Mesodermal cell (in vitro differentiated cells): ENCODE results near the gene POU2F1.

Experiments
- H3K27ac ChIP-seq: 2 replicates; pipeline ENCODE4 v1.7.0; 2013; ENCODE audit warnings: mild to moderate bottlenecking, low read depth, low read length, moderate library complexity; ENCODE audit not compliant: severe bottlenecking
- H3K36me3 ChIP-seq: 2 replicates; pipeline ENCODE4 v1.7.1; 2013; ENCODE audit warnings: mild to moderate bottlenecking, low read length, moderate library complexity; ENCODE audit not compliant: control insufficient read depth, insufficient read depth
- H3K4me1 ChIP-seq: one replicate; pipeline ENCODE4 v1.7.1; 2013; ENCODE audit warnings: mild to moderate bottlenecking, low read length; ENCODE audit not compliant: insufficient read depth, control insufficient read depth, poor library complexity, severe bottlenecking
- H3K4me3 ChIP-seq: 2 replicates; pipeline ENCODE4 v1.7.0; 2013; ENCODE audit warnings: low read length, control low read depth, mild to moderate bottlenecking; ENCODE audit not compliant: insufficient read depth, poor library complexity, severe bottlenecking; ENCODE audit errors: extremely low read depth
- H3K9me3 ChIP-seq: 2 replicates; pipeline ENCODE4 v1.7.1; 2013; ENCODE audit warnings: mild to moderate bottlenecking, low read length, moderate library complexity; ENCODE audit not compliant: control insufficient read depth
- WGBS, 2 experiments: methylation state at CpG; one replicate each; pipeline ENCODE4 v1.1.5; 2013; ENCODE audit warnings: missing lambda C conversion rate in 2 of 2; ENCODE audit not compliant: insufficient coverage in 2 of 2; 5-methylcytosine and 5-hydroxymethylcytosine counted together

The POU2F1 gene

DNA sequence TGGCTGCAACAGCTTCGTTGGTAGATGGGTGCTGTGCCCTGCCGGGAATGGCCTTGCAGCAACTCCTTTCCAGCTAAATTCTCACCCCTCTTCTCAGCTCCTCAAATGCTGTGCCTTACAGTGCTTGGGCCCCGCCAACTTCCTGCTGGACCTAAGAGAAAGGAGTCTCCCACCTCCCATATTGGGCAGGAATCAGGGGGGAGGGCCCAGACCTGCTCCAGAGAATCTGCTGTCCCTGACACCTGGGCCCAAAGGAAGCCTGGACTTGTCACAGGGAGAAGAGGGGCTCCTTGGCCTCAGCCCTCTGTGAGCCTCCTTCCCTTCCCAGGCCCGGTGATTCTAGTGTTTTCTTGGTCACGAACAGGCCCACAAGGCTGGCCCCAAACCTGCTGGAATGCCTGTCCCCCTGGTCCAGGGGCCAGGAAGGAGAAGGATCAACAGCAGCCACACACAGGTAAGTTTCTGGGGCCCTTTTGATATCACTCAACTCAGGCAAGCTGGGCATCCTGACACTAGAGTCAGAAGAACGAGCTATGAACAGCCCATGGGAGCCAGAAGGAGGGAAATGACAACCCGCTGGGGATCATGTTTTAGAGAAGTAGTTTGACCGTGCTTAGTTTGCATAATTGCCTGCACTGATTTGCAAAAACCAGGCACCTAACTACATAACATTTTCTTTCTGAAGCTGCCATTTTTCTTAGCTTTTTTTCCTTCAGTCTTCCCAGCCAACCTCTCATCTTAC lies 211.4 kb downstream of the POU2F1 start:
- Histone ChIP-seq H3K9me3 (no peaks in the 10 kb centered on the region), H3K27ac (no peak overlapping the region), H3K4me3 (no peak overlapping the region), H3K36me3 (no peaks in the 10 kb centered on the region), H3K4me1 (peaks cover 4% of the 10 kb centered on the region)
- 88 to 92% methylated on average over 2 to 8 of the region's 8 CpGs for WGBS, 2 experiments

DNA sequence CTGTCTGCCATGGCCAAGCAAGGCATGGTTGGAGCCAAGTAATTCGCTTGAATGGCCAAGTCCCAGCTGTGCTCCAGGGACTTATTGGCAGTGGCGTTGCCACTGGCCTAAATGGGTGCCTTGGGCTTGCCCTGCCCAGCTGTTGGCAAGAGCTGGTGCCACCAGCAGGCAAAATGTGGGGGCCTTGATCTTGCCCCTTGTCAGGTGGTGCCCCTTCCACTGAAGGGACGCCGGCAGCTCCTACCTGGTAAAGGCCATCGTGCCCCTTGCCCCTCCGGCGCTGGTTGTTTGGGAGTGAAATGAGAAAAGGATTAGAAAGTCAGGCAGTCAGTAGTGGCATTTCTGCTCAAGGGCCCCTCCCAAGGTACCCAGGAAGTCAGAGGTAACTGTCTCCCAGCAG lies 212.1 kb downstream of the POU2F1 start:
- Histone ChIP-seq H3K4me1 (peaks cover 4% of the 10 kb centered on the region), H3K9me3 (no peaks in the 10 kb centered on the region), H3K4me3 (no peak overlapping the region), H3K36me3 (no peaks in the 10 kb centered on the region), H3K27ac (no peak overlapping the region)
- WGBS, 2 experiments: 98% methylated on average over 3 to 7 of the region's 7 CpGs

DNA sequence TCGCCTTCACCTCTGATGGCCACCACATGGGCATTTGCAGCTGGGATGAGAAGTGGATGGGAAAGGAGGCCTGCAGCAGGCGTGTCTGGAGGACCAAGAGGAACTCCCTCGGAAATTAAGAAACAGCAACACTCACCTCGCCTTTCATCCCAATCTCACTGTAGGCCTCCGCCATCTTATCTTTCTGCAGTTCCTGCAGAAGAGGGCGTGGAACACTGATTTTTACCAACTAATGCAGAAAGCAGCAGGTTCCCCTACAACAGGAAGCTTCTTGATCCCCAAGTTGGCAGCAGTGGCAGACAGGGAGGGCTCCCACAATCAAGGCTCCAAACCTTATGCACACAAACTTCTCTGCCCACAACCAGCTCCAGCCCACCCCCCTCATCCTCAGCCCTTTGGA lies 213.2 kb downstream of the POU2F1 start:
- no peak overlapping the region for H3K27ac ChIP-seq
- H3K9me3 ChIP-seq: no peaks in the 10 kb centered on the region
- no peaks in the 10 kb centered on the region for H3K36me3 ChIP-seq
- H3K4me1 ChIP-seq: peaks cover 4% of the 10 kb centered on the region
- WGBS, 2 experiments: 84 to 100% methylated on average over 4 to 5 of the region's 6 CpGs
- no peak overlapping the region for H3K4me3 ChIP-seq

DNA sequence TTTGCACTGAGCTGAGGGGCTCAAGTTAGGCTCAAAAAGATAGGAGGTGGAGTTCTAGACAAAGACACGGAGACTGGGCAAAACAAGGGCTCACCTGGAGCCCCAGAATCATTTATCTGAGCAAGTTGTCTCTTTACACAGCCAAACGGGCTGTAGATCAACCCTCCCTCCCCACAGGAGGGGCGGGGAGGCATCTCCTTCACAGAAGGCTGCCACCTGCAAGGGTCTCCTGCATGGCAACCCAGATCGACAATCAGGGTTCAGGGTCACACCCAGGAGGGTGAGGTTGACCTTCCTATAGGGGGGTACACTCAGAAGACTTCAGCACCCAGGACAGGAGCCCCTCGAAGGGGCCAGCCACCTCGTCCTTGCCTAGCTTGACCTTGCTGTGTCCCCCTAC lies 213.6 kb downstream of the POU2F1 start:
- H3K4me3 ChIP-seq: no peak overlapping the region
- H3K36me3 ChIP-seq: no peaks in the 10 kb centered on the region
- 91 to 93% methylated on average over 3 to 4 of the region's 6 CpGs for WGBS, 2 experiments
- peaks cover 4% of the 10 kb centered on the region for H3K4me1 ChIP-seq
- no peaks in the 10 kb centered on the region for H3K9me3 ChIP-seq
- H3K27ac ChIP-seq: no peak overlapping the region

DNA sequence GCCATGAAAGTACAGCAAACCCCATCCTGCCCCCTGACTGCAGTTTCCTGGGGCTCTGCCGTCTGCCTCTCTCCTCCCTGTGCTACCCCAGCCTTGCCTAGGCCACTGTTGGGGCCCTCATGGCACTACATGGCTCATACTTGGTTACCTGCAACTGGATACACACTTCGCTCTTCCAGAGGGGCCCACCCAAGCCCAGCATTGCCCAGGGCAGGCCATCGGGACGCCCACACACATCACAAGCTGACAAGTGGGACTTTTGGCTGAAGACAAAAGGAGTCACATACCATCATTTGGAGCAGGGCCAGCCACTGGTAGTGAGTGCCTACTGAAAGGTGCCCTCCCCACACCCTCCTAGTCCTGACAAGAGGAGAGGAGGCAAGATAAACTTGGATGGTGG lies 214.8 kb downstream of the POU2F1 start:
- WGBS, 2 experiments: 90 to 95% methylated on average over 2 to 4 of the region's 4 CpGs
- no peak overlapping the region for H3K27ac ChIP-seq
- no peak overlapping the region for H3K4me3 ChIP-seq

DNA sequence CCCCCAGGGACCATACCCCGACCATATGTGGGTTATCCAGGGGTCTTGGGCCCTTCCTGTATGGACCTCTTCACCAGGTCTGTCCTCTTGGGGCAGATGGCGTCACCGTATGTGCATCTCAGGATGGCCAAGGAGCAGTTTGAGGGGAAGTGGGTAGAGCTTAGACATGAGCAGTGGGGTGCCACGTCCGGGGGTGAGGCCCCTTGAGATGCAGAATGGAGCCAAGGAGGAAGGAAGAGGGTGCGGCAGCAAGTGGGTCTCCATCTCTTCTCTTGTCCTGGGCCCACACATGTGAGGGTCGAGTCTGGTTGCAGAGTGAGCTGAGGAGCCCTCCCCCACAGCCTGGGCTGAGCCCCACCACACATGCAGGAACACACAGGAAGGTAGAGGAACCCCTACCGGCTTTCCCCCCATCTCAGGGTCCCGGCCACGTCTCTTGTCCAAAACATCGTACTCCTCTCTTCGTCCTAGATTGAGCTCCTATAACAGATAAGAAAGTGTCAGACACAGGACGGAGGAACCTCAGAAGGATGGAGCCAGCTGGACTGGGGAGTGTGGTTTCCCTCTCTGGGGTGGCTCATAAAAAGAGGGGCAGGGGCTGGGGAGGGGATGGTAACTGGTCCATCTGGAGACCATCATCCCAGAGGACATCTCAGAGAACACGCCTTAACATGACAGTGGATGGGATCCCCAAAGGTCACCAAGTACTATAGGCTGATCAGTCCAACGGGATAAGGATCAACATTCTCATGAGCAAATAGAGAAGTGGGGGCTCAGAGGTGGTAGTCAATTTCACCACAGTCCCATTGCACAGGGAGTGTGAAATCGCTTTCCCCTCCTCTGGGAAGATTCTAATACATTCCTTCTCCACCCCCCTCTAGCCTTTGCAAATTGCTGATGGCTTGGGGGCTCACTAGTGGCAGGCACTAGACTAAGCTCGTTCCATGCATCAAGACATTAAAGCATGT lies 217.8 kb downstream of the POU2F1 start:
- 80 to 84% methylated on average over 7 to 8 of the region's 17 CpGs for WGBS, 2 experiments
- H3K9me3 ChIP-seq: no peaks in the 10 kb centered on the region
- H3K4me3 ChIP-seq: peak overlapping the region; percentile 40
- H3K27ac ChIP-seq: no peak overlapping the region
- no peaks in the 10 kb centered on the region for H3K4me1 ChIP-seq
- no peaks in the 10 kb centered on the region for H3K36me3 ChIP-seq

More for the DNA sequence above, 214.8 kb downstream of the POU2F1 start:
- Histone ChIP-seq H3K4me1 (peaks cover 4% of the 10 kb centered on the region), H3K9me3 (no peaks in the 10 kb centered on the region), H3K36me3 (no peaks in the 10 kb centered on the region)

DNA sequence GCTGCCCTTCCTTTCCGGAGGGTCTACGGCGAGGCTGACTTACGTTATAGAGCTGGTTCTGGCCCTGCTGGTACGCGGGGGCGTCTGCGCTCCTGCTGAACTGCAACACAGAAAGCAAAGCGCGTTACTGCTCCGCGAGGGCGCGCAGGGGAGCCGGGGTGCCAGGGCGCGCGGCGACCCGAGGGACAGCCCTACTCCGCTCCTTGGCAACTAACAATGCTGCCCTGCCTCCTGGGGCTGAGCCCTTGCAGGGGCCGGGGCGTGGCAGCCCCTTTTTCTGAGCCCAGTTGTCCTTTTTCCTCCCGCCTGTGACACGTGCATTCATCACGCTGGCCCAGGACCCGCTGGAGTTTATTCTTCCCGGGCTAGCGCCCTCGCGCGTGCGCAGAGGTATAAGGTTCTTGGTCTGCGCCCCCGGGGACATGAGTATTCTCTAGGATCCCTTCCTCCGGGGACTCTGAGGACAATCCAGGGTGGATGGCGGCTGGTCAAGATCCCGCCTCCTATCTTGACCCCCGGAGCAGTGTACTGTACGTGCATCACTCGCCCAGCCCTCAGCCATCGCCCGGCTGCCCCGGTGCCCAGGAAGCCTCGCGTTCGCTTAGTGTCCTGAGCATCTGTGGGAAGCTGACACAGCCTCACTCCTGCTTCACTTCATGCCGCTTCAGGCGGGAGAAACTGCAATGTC lies 218.8 kb downstream of the POU2F1 start:
- Histone ChIP-seq H3K9me3 (no peaks in the 10 kb centered on the region), H3K27ac (no peak overlapping the region), H3K4me1 (no peaks in the 10 kb centered on the region), H3K4me3 (peak overlapping the region; percentile 40), H3K36me3 (no peaks in the 10 kb centered on the region)
- WGBS, 2 experiments: 20 to 25% methylated on average over 34 to 41 of the region's 49 CpGs

DNA sequence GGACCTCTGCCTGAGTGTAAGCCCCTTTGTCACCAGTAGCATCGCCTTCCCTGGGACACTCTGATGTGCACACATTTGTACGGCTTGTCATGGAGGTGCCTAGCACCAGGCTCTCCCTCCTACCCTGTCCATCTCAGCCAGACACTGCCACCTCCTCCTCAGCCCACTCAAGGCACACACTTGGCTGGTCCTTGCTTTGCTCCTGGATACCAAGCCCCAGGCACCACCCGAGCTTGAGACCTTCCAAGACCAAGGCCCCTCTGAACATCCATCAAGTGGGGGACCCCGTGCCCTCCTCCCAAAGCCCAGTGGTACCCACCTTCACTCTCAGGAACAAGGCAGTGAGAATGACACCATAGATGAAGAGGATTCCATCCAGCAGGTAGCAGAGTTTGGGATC lies 219.7 kb downstream of the POU2F1 start:
- H3K4me3 ChIP-seq: no peak overlapping the region
- no peaks in the 10 kb centered on the region for H3K9me3 ChIP-seq
- H3K27ac ChIP-seq: no peak overlapping the region
- 85 to 97% methylated on average over 2 to 4 of the region's 4 CpGs for WGBS, 2 experiments
- no peaks in the 10 kb centered on the region for H3K4me1 ChIP-seq
- no peaks in the 10 kb centered on the region for H3K36me3 ChIP-seq

DNA sequence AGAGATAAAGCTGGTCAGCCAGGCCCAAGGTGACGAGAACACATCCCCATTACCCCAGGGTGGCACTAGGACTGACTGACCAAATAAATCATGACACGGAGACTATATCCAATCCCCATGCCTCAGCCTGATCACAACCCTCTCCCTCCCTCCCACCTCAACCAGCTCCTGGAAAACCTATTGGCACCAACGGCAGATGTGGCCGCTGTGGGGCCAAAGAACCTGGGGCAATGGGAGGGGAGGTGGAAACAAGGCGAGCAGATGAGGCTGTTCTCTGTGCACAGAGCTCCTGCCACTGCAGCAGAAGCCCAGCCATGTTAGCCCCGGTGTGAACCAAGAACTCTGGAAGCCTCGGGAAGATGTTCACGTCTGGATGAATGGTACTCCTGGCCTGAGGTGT lies 220.1 kb downstream of the POU2F1 start:
- Histone ChIP-seq H3K36me3 (no peaks in the 10 kb centered on the region), H3K4me1 (no peaks in the 10 kb centered on the region), H3K27ac (no peak overlapping the region), H3K9me3 (no peaks in the 10 kb centered on the region), H3K4me3 (no peak overlapping the region)
- WGBS, 2 experiments: 86 to 88% methylated on average over 5 of the region's 8 CpGs

DNA sequence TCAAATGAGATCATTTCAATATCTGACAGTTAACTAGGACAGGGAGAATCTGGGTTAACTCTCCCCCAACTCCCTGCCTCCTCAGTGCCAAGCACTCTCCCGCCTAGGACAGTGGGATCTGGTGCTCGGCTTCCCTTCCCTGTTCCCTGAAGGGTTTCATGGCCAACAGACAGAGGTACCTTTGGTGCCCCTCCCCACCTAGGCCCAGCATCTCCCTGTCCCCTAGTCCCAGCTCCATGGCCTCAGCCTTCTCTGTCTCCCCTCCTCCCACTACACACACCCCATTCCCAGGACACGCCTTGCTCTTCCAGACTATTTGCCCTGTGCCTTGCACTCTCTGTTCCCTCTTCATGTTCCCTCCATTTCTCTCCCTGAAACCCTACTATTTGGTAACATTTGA lies 220.5 kb downstream of the POU2F1 start:
- 94 to 100% methylated on average over 3 of the region's 3 CpGs for WGBS, 2 experiments
- H3K36me3 ChIP-seq: no peaks in the 10 kb centered on the region
- no peak overlapping the region for H3K4me3 ChIP-seq
- no peak overlapping the region for H3K27ac ChIP-seq
- H3K4me1 ChIP-seq: no peaks in the 10 kb centered on the region
- H3K9me3 ChIP-seq: no peaks in the 10 kb centered on the region
